Breast epithelium (tissue), 4 donors: ENCODE results near the gene KRTAP10-1. TPM values are rescaled to one million over a fixed set of nuclear protein-coding genes. Genes with fewer than 3 reads are reported as not detected.

ENCODE experiments used
- DNase-seq, 2 donors: peaks; one replicate each; pipeline ENCODE4 v3.0.0-alpha.2; 2019; ENCODE audit warnings: low spot score in 2 of 2
- H3K27ac ChIP-seq, 2 donors: fragments of 200-600 bp; sonication (generic) in 1 of 2; one replicate each; pipeline ENCODE4 v1.5.1; 2016 to 2019; ENCODE audit warnings: mild to moderate bottlenecking in 1 of 2
- H3K27me3 ChIP-seq, 2 donors: fragments of 200-600 bp; sonication (generic) in 1 of 2; one replicate each; pipeline versions ENCODE4 v1.5.1 to v1.6.0; 2017 to 2019; ENCODE audit warnings: control low read depth in 1 of 2, mild to moderate bottlenecking in 1 of 2
- H3K36me3 ChIP-seq: fragments of 200-600 bp; one replicate; pipeline ENCODE4 v1.5.1; 2019
- H3K4me1 ChIP-seq, 2 donors: fragments of 200-600 bp; sonication (generic); one replicate each; pipeline ENCODE4 v1.5.1; 2016 to 2019; ENCODE audit warnings: control low read depth in 1 of 2
- H3K4me3 ChIP-seq, 3 donors: fragments of 200-600 bp; sonication (generic); 1 replicate in 2 of 3; 2 replicates in 1 of 3; pipeline ENCODE4 v1.5.1; 2016 to 2019; ENCODE audit warnings: mild to moderate bottlenecking in 3 of 3, moderate library complexity in 2 of 3
- H3K9me3 ChIP-seq, 2 donors: fragments of 200-600 bp; sonication (generic) in 1 of 2; one replicate each; pipeline ENCODE4 v1.5.1; 2016 to 2019; ENCODE audit warnings: control low read depth in 1 of 2
- CTCF ChIP-seq, 3 donors: fragments of 450-650 bp; IDR thresholded peaks; one replicate each; pipeline ENCODE4 v1.5.1; 2016 to 2017; ENCODE audit warnings: antibody characterized with exemption in 3 of 3, mild to moderate bottlenecking in 3 of 3, moderate library complexity in 3 of 3
- POLR2A ChIP-seq: fragments of 450-650 bp; IDR thresholded peaks from one replicate; pipeline ENCODE4 v1.6.1; 2016; ENCODE audit warnings: antibody characterized with exemption, mild to moderate bottlenecking, moderate library complexity
- POLR2AphosphoS5 ChIP-seq, 3 donors: sonication (generic); formaldehyde crosslinking; IDR thresholded peaks; one replicate each; pipeline ENCODE4 v1.6.1; 2017; ENCODE audit warnings: antibody characterized with exemption in 3 of 3
- intact Hi-C: fragments of 100-400 bp; cut with DNase I; formaldehyde crosslinking; loops from one replicate; pipeline ENCODE4 v1.15.1; 2023; ENCODE audit warnings: low total_unique reads
- total RNA-seq, 3 donors: library from RNA; depleted of rRNA; stranded (reverse); fragments of >200 nt; gene quantifications; one replicate each; pipeline ENCODE4 v1.1.0, GENCODE V29; 2016

KRTAP10-1 gene
- total RNA-seq, 3 donors from 2014 or later: not detected

DNA sequence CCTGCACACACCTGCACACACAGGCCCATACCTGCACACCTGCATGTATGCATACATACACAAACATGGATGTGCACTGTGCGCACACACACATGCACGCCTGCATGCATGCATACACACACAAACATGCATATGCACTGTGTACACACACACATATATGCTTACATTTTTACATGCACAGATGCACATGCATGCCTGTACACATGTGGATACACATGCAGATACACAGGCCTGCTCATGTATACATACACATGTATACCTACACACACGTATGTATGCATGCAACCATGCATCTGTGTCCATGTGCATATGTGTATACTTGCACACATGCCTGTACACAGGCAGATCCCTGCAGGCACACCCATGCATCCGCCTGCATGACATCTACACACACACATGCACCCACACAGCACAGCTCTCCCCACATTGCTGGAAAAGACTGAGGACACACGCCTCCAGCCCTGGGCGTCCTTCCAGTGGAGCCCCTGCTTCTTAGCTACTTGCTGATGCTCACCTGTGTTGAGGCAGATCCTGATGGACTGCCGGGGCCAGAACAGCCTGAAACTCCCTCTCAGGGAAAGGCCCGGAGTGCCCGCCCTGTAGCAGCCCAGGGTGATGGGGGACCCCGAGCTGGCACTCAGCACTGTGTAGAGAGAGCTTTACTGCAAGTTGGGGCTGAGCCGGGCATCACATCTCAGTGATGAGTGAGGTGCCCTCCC lies 28.6 kb downstream of the KRTAP10-1 start:
- no peaks in the 10 kb centered on the region for H3K9me3 ChIP-seq
- DNase-seq: no peak
- peaks cover 4 to 24% of the 10 kb centered on the region in 2 donors for H3K27me3 ChIP-seq
- no peaks in the 10 kb centered on the region for H3K36me3 ChIP-seq
- H3K4me1 ChIP-seq: no peaks in the 10 kb centered on the region
- intact Hi-C loops: no loop called here
- TF ChIP-seq POLR2AphosphoS5 (IDR thresholded peaks at IDR 0.05) (no peak), POLR2A (no peak), CTCF (IDR thresholded peaks at IDR 0.05) (no peak)
- H3K4me3 ChIP-seq: no peak overlapping the region
- H3K27ac ChIP-seq: no peak overlapping the region

- H3K27me3 ChIP-seq: peaks cover 4 to 24% of the 10 kb centered on the region in 2 donors
- H3K27ac ChIP-seq: no peak overlapping the region
- DNase-seq: peak; percentile 28 to 66
- peak overlapping the region in 2 of 3 donors; percentile 3 to 51 for H3K4me3 ChIP-seq
- intact Hi-C loops: no loop called here
- H3K4me1 ChIP-seq: no peaks in the 10 kb centered on the region
- no peaks in the 10 kb centered on the region for H3K36me3 ChIP-seq
- H3K9me3 ChIP-seq: no peaks in the 10 kb centered on the region
- TF ChIP-seq POLR2A (no peak), CTCF (IDR thresholded peaks at IDR 0.05) (peak; percentile 54 to 72 (median 62))
Measured at GRCh38 chr21:44510508-44511218, 29.3 kb downstream of the KRTAP10-1 start.

DNA sequence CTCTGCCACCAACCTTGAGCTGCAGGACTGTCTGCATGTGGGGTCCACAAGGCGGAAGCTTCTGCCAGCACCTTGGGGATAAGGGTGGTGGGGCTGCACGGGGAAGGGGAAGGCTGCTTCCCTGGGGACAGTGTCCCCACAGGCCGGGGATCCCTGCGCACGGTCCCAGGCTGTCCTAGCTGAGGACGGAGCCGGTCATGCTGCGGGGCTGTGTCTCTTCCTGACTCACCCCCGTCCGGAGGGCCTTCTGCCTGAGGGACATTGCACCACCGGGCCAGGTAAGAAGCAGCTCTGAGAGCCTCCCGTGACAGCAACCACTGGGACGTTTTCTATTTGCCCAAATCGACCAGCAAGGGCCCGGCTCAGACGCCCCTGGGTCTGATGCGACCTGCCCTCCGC lies 29.9 kb downstream of the KRTAP10-1 start:
- no peaks in the 10 kb centered on the region for H3K4me1 ChIP-seq
- H3K4me3 ChIP-seq: peak overlapping the region in 1 of 3 donors; percentile 51
- H3K27me3 ChIP-seq: peaks cover 4 to 24% of the 10 kb centered on the region in 2 donors
- H3K36me3 ChIP-seq: no peaks in the 10 kb centered on the region
- H3K9me3 ChIP-seq: no peaks in the 10 kb centered on the region
- intact Hi-C loops: no loop called here
- DNase-seq: no peak
- H3K27ac ChIP-seq: no peak overlapping the region
- TF ChIP-seq POLR2AphosphoS5 (IDR thresholded peaks at IDR 0.05): no peak
- TF ChIP-seq CTCF (IDR thresholded peaks at IDR 0.05): no peak
- TF ChIP-seq POLR2A: no peak

GRCh38 chr21:44509539-44509938 lies 30.5 kb downstream of the KRTAP10-1 start:
- H3K36me3 ChIP-seq: no peaks in the 10 kb centered on the region
- no peak overlapping the region for H3K4me3 ChIP-seq
- no peak overlapping the region for H3K27ac ChIP-seq
- TF ChIP-seq POLR2A (no peak), POLR2AphosphoS5 (IDR thresholded peaks at IDR 0.05) (no peak), CTCF (IDR thresholded peaks at IDR 0.05) (peak; percentile 35 to 68 (median 43))
- no peaks in the 10 kb centered on the region for H3K4me1 ChIP-seq
- H3K9me3 ChIP-seq: no peaks in the 10 kb centered on the region
- peaks cover 4 to 24% of the 10 kb centered on the region in 2 donors for H3K27me3 ChIP-seq
- peak; percentile 77 to 87 for DNase-seq
- intact Hi-C loops: no loop called here
